ENCODE results near the gene SLC26A1.

The SLC26A1 gene

GRCh38 chr4:1009542-1010394 lies 16.6 kb upstream of the SLC26A1 start:
- no peak overlapping the region for H3K9ac ChIP-seq (ENCODE audit: low read depth, low read length)
- peaks cover 75% of the 10 kb centered on the region for H3K27me3 ChIP-seq (ENCODE audit: insufficient read depth, low read length)
- no peaks in the 10 kb centered on the region for H3K36me3 ChIP-seq (ENCODE audit: insufficient read depth, low read depth, low read length)
- H3K4me1 ChIP-seq (ENCODE audit: insufficient read depth, low read length): no peaks in the 10 kb centered on the region
- peak overlapping the region; percentile 64 for H3K4me3 ChIP-seq (ENCODE audit: low read length)
- no peaks in the 10 kb centered on the region for H3K9me3 ChIP-seq (ENCODE audit: insufficient read depth, low read depth, low read length)
- H3K27ac ChIP-seq (ENCODE audit: low read length): no peak overlapping the region

DNA sequence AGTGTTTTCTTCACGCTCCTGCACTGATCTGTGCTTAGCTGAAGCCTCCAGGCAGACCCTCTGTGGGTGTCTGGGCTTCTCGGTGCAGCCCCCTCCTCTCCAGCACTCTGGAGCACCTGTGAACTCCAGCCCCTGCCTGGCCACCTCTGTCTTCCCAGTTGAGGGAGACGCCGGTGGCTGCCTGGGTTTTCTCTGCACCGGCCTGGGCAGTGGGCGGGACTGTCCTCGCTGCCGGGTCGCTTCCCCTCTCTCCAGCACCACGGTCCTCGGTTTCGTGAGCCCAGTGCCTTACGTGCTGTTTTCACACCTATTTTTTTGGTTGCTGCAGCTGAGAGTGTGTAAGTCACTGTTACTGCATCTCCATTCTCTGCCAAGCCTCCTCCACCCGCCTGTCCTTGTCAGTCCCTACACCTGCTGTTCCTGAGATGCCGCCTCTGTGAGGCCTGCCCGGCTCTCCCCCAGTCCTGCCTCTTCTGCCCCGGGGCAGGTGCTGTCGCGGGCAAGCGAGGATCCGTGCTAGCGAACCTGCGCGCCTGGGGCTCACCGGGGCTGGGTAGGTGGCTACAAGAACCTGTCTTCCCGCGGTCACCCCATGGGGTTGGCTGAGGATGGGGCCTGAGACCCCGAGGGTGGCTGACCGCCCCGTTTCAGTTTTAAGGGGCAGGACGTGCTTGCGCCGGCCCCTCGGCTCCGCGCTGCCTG lies 15.8 kb upstream of the SLC26A1 start:
- Histone ChIP-seq H3K4me3 (ENCODE audit: low read length) (peak overlapping the region; percentile 64), H3K4me1 (ENCODE audit: insufficient read depth, low read length) (no peaks in the 10 kb centered on the region), H3K9ac (ENCODE audit: low read depth, low read length) (no peak overlapping the region), H3K9me3 (ENCODE audit: insufficient read depth, low read depth, low read length) (no peaks in the 10 kb centered on the region), H3K27me3 (ENCODE audit: insufficient read depth, low read length) (peaks cover 81% of the 10 kb centered on the region), H3K36me3 (ENCODE audit: insufficient read depth, low read depth, low read length) (no peaks in the 10 kb centered on the region), H3K27ac (ENCODE audit: low read length) (no peak overlapping the region)

- H3K4me1 ChIP-seq (ENCODE audit: insufficient read depth, low read length): no peaks in the 10 kb centered on the region
- no peaks in the 10 kb centered on the region for H3K36me3 ChIP-seq (ENCODE audit: insufficient read depth, low read depth, low read length)
- no peak overlapping the region for H3K27ac ChIP-seq (ENCODE audit: low read length)
- H3K4me3 ChIP-seq (ENCODE audit: low read length): no peak overlapping the region
- peaks cover 89% of the 10 kb centered on the region for H3K27me3 ChIP-seq (ENCODE audit: insufficient read depth, low read length)
- H3K9ac ChIP-seq (ENCODE audit: low read depth, low read length): no peak overlapping the region
- no peaks in the 10 kb centered on the region for H3K9me3 ChIP-seq (ENCODE audit: insufficient read depth, low read depth, low read length)
Measured at GRCh38 chr4:1006856-1007255, 13.7 kb upstream of the SLC26A1 start.

- Histone ChIP-seq H3K9me3 (ENCODE audit: insufficient read depth, low read depth, low read length) (no peaks in the 10 kb centered on the region), H3K36me3 (ENCODE audit: insufficient read depth, low read depth, low read length) (no peaks in the 10 kb centered on the region), H3K4me1 (ENCODE audit: insufficient read depth, low read length) (no peaks in the 10 kb centered on the region), H3K27ac (ENCODE audit: low read length) (no peak overlapping the region), H3K9ac (ENCODE audit: low read depth, low read length) (no peak overlapping the region), H3K4me3 (ENCODE audit: low read length) (no peak overlapping the region), H3K27me3 (ENCODE audit: insufficient read depth, low read length) (peaks cover 96% of the 10 kb centered on the region)
Measured at GRCh38 chr4:1004557-1005485, 11.6 kb upstream of the SLC26A1 start.

GRCh38 chr4:1004071-1004418 lies 10.8 kb upstream of the SLC26A1 start:
- H3K27me3 ChIP-seq (ENCODE audit: insufficient read depth, low read length): peaks cover 99% of the 10 kb centered on the region
- H3K4me3 ChIP-seq (ENCODE audit: low read length): no peak overlapping the region
- H3K9ac ChIP-seq (ENCODE audit: low read depth, low read length): no peak overlapping the region
- H3K27ac ChIP-seq (ENCODE audit: low read length): no peak overlapping the region
- no peaks in the 10 kb centered on the region for H3K9me3 ChIP-seq (ENCODE audit: insufficient read depth, low read depth, low read length)
- H3K36me3 ChIP-seq (ENCODE audit: insufficient read depth, low read depth, low read length): no peaks in the 10 kb centered on the region
- H3K4me1 ChIP-seq (ENCODE audit: insufficient read depth, low read length): no peaks in the 10 kb centered on the region

DNA sequence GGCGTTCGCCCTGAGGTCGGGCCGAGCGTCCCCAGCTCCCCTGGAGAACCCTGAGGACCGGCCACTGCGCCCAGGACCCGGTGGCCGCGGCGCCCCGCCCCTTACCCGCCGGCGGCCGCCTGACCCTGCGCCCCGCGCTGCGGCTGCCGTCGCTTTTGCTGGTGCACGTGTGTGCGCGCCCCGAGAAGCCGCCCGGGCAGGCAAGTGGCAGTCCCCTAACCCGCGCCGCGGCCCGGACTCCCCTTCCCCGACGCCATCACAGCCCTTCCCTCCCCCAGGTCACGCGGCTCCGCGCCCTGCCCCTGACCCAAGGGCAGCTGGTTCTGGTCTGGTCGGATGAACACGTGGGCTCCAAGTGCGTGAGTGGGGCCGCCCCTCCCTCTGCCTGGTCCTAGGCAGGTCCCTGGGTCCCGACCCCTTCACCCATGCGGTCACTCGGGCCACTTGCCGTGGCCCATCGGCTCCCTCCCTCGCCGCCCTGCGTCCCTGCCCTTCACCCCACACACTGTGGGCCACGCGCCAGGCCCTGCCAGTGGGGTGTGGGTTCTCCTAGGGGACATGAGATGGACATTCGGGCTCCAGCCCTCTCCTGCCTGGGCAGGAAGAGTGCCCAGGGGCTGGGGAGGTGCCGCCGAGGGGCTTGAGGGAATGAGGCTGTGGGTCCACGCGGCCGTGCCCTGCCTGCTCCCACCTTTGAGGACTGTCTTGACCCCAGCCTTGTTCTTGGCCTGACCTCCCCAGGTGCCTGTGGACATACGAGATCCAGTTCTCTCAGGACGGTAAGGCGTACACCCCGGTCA lies 10.3 kb upstream of the SLC26A1 start:
- no peaks in the 10 kb centered on the region for H3K9me3 ChIP-seq (ENCODE audit: insufficient read depth, low read depth, low read length)
- H3K36me3 ChIP-seq (ENCODE audit: insufficient read depth, low read depth, low read length): no peaks in the 10 kb centered on the region
- H3K4me3 ChIP-seq (ENCODE audit: low read length): peak overlapping the region; percentile 40; the same call in 1 of the 2 replicates
- no peak overlapping the region for H3K27ac ChIP-seq (ENCODE audit: low read length)
- H3K27me3 ChIP-seq (ENCODE audit: insufficient read depth, low read length): peaks cover 99% of the 10 kb centered on the region
- no peak overlapping the region for H3K9ac ChIP-seq (ENCODE audit: low read depth, low read length)
- no peaks in the 10 kb centered on the region for H3K4me1 ChIP-seq (ENCODE audit: insufficient read depth, low read length)

DNA sequence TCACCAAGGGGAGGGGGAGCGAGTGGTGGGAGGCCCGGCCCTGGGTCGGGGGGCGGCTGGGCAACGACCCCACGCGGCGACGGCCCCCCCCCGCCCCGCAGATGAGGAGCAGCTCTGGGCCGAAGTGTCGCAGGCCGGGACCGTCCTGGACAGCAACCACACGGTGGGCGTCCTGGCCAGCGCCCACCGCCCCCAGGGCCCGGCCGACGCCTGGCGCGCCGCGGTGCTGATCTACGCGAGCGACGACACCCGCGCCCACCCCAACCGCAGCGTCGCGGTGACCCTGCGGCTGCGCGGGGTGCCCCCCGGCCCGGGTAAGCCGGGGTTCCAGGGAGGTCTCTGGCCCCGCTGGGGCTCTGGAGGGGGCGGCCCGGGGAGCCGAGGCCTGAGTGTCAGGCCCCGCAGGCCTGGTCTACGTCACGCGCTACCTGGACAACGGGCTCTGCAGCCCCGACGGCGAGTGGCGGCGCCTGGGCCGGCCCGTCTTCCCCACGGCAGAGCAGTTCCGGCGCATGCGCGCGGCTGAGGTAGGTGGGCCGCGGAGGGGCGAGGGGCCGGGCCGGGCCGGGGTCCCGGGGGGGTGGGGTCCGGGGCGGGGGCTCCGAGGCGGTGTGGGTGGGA lies 9.5 kb upstream of the SLC26A1 start:
- Histone ChIP-seq H3K9ac (ENCODE audit: low read depth, low read length) (no peak overlapping the region), H3K36me3 (ENCODE audit: insufficient read depth, low read depth, low read length) (no peaks in the 10 kb centered on the region), H3K4me3 (ENCODE audit: low read length) (no peak overlapping the region; the same call in 1 of the 2 replicates), H3K4me1 (ENCODE audit: insufficient read depth, low read length) (no peaks in the 10 kb centered on the region), H3K27ac (ENCODE audit: low read length) (no peak overlapping the region), H3K27me3 (ENCODE audit: insufficient read depth, low read length) (peaks cover 99% of the 10 kb centered on the region), H3K9me3 (ENCODE audit: insufficient read depth, low read depth, low read length) (no peaks in the 10 kb centered on the region)

DNA sequence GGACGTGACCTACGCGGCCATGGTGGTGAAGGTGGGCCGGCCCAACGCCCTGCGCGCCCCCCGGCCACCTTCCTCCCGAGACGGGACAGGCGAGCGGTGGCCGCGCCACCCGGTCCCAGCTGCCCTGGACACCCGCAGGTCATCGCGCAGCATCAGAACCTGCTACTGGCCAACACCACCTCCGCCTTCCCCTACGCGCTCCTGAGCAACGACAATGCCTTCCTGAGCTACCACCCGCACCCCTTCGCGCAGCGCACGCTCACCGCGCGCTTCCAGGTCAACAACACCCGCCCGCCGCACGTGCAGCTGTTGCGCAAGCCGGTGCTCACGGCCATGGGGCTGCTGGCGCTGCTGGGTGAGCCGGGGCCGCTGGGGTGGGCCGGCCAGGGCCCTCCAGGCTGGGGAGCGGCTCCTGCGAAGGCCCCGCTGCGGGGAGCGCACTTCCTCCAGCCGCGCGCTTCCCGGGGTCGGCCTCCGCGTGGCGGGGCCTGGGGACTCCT lies 9.0 kb upstream of the SLC26A1 start:
- Histone ChIP-seq H3K36me3 (ENCODE audit: insufficient read depth, low read depth, low read length) (no peaks in the 10 kb centered on the region), H3K27me3 (ENCODE audit: insufficient read depth, low read length) (peaks cover 99% of the 10 kb centered on the region), H3K27ac (ENCODE audit: low read length) (no peak overlapping the region), H3K4me3 (ENCODE audit: low read length) (no peak overlapping the region; the same call in 1 of the 2 replicates), H3K4me1 (ENCODE audit: insufficient read depth, low read length) (no peaks in the 10 kb centered on the region), H3K9ac (ENCODE audit: low read depth, low read length) (no peak overlapping the region), H3K9me3 (ENCODE audit: insufficient read depth, low read depth, low read length) (no peaks in the 10 kb centered on the region)

DNA sequence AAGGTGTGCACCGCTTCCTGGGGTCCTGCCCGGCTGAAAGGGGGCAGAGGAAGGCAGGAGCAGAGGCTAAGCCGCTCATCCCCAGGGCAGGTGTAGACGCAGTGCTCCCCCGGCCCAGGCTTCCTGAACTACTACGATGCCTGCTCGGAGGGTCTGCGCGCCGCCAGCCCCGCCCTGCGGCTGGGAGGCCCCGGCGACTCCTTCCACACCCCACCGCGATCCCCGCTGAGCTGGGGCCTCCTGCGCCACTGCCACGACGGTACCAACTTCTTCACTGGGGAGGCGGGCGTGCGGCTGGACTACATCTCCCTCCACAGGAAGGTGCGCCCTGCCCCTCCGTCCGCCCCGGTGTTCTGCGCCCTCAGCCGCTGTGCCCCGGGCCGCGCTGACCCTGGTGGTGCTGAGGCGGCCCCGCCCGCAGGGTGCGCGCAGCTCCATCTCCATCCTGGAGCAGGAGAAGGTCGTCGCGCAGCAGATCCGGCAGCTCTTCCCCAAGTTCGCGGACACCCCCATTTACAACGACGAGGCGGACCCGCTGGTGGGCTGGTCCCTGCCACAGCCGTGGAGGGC lies 8.4 kb upstream of the SLC26A1 start:
- peaks cover 98% of the 10 kb centered on the region for H3K27me3 ChIP-seq (ENCODE audit: insufficient read depth, low read length)
- H3K9ac ChIP-seq (ENCODE audit: low read depth, low read length): no peak overlapping the region
- H3K27ac ChIP-seq (ENCODE audit: low read length): no peak overlapping the region
- no peaks in the 10 kb centered on the region for H3K9me3 ChIP-seq (ENCODE audit: insufficient read depth, low read depth, low read length)
- no peaks in the 10 kb centered on the region for H3K36me3 ChIP-seq (ENCODE audit: insufficient read depth, low read depth, low read length)
- H3K4me3 ChIP-seq (ENCODE audit: low read length): no peak overlapping the region; the same call in 1 of the 2 replicates
- H3K4me1 ChIP-seq (ENCODE audit: insufficient read depth, low read length): no peaks in the 10 kb centered on the region

DNA sequence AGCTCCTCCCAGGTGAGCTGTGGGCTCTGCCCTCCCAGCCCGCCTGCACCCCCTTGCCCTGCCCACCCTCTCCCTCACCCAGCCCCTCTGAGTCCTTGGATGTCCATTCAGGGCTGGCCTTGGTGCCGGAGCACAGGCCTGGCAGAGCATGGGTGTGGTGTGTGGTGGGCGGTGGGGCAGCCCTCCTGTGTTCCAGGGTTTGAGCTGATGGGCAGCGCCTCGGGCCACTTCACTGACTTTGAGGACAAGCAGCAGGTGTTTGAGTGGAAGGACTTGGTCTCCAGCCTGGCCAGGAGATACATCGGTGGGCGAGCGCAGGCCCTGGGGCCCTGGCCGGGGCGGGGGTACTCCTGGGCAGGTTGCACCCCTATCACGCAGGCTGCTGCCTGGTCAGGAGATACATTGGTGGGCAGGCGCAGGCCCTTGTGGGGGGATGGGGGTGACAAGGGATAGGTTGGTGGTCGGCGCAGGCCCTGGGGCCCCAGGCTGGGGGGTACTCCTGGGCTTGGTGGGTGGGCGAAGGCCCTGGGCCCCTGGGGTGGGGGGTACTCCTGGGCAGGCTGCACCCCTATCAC lies 7.6 kb upstream of the SLC26A1 start:
- peaks cover 99% of the 10 kb centered on the region for H3K27me3 ChIP-seq (ENCODE audit: insufficient read depth, low read length)

More for the DNA sequence above, 7.6 kb upstream of the SLC26A1 start:
- Histone ChIP-seq H3K27ac (ENCODE audit: low read length) (no peak overlapping the region), H3K9ac (ENCODE audit: low read depth, low read length) (no peak overlapping the region), H3K4me3 (ENCODE audit: low read length) (no peak overlapping the region), H3K4me1 (ENCODE audit: insufficient read depth, low read length) (no peaks in the 10 kb centered on the region), H3K36me3 (ENCODE audit: insufficient read depth, low read depth, low read length) (no peaks in the 10 kb centered on the region), H3K9me3 (ENCODE audit: insufficient read depth, low read depth, low read length) (no peaks in the 10 kb centered on the region)

Data from iPS-20b (cell line).